K562 (cell line): Measurements from ENCODE around the gene FRMPD4. TPM values are rescaled to one million over a fixed set of nuclear protein-coding genes. Genes with fewer than 3 reads are reported as not detected.

Source experiments
- ATAC-seq: fragments of 200-7000 bp; cut with Tn5 transposase; 3 replicates; pipeline ENCODE4 v1.9.1; 2020; ENCODE audit warnings: moderate library complexity
- BruUV-seq: library from RNA; stranded (reverse); fragments of 400-500 nt; replicated peaks from 2 replicates; lab custom pipeline; 2021; lab: Mats Ljungman, UMichigan
- CTCF ChIA-PET: fragments of 300-600 bp; formaldehyde crosslinking; extraction: SDS; loops from one replicate; lab custom pipeline; 2021; ENCODE audit warnings: low intra/inter-chr PET ratio; lab: Yijun Ruan, JAX
- POLR2A ChIA-PET: fragments of 300-600, 350-650 bp; sonication (Branson Sonifier 250); formaldehyde crosslinking; extraction: SDS; loops from one replicate; lab custom pipeline; 2021; ENCODE audit warnings: antibody characterized with exemption, inconsistent platforms; lab: Yijun Ruan, JAX
- DNase-seq, 4 experiments: peaks; one replicate each; pipeline versions ENCODE4 v3.0.0 to v3.0.0-alpha.2; 2011 to 2018; ENCODE audit warnings: low spot score in 3 of 4, mixed read lengths in 3 of 4; ENCODE audit errors: extremely low read depth in 1 of 4
- FAIRE-seq: peaks from 2 replicates; lab custom pipeline; 2011; peaks lifted over from hg19 to GRCh38; lab: Jason Lieb, UNC
- H2AFZ ChIP-seq: 2 replicates; pipeline ENCODE4 v1.6.0; 2011; ENCODE audit warnings: low read depth, low read length, control low read depth, inconsistent platforms
- H3K27ac ChIP-seq: fragments of 200-600 bp; 3 replicates; pipeline ENCODE4 v1.8.0; 2011; ENCODE audit warnings: low read depth, mild to moderate bottlenecking, control low read depth, inconsistent platforms, low read length, moderate library complexity, mixed read lengths; ENCODE audit errors: extremely low read depth
- H3K27me3 ChIP-seq, 2 experiments: fragments of 300-600 bp in 1 of 2; 2 replicates in 1 of 2; 3 replicates in 1 of 2; pipeline versions ENCODE4 v1.6.0 to v1.8.0; 2011; ENCODE audit warnings: inconsistent platforms in 2 of 2, low read length in 2 of 2, mild to moderate bottlenecking in 1 of 2, mixed read lengths in 1 of 2, moderate library complexity in 1 of 2; ENCODE audit not compliant: control insufficient read depth in 2 of 2, insufficient read depth in 2 of 2
- H3K36me3 ChIP-seq: fragments of 300-600 bp; 3 replicates; pipeline ENCODE4 v1.8.0; 2011; ENCODE audit warnings: mild to moderate bottlenecking, low read length, inconsistent platforms; ENCODE audit not compliant: control insufficient read depth, insufficient read depth
- H3K4me1 ChIP-seq, 2 experiments: fragments of 200-600 bp in 1 of 2; replicated peaks in 1 of 2; 2 replicates in 1 of 2; 3 replicates in 1 of 2; pipeline versions ENCODE4 v1.5.1 to v1.8.0; 2011; ENCODE audit warnings: inconsistent platforms in 2 of 2, low read length in 2 of 2, mild to moderate bottlenecking in 1 of 2, mixed read lengths in 1 of 2, moderate library complexity in 1 of 2; ENCODE audit not compliant: control insufficient read depth in 2 of 2, insufficient read depth in 2 of 2
- H3K4me2 ChIP-seq: 2 replicates; pipeline ENCODE4 v1.6.1; 2011; ENCODE audit warnings: low read length, control low read depth, inconsistent platforms, mixed read lengths; ENCODE audit not compliant: insufficient read depth
- H3K4me3 ChIP-seq: fragments of 200-600 bp; sonication (generic), shearing (Covaris generic); 2 replicates; pipeline ENCODE4 v1.5.1; 2016; ENCODE audit warnings: control low read depth, inconsistent platforms
- H3K79me2 ChIP-seq: fragments of 200-600 bp; 3 replicates; pipeline ENCODE4 v1.8.0; 2011; ENCODE audit warnings: low read length, inconsistent platforms; ENCODE audit not compliant: control insufficient read depth, insufficient read depth
- H3K9ac ChIP-seq, 2 experiments: 2 replicates each; pipeline versions ENCODE4 v1.6.0 to v1.6.1; 2011; ENCODE audit warnings: low read depth in 2 of 2, low read length in 2 of 2, control low read depth in 1 of 2, inconsistent platforms in 1 of 2, mild to moderate bottlenecking in 1 of 2, mixed read lengths in 1 of 2; ENCODE audit not compliant: insufficient read depth in 1 of 2
- H3K9me1 ChIP-seq: one replicate; pipeline ENCODE4 v1.6.0; 2011; ENCODE audit warnings: inconsistent platforms, mild to moderate bottlenecking, low read length, moderate library complexity; ENCODE audit not compliant: control insufficient read depth, insufficient read depth
- H3K9me3 ChIP-seq: replicated peaks from 2 replicates; pipeline ENCODE4 v1.5.1; 2011; ENCODE audit warnings: low read depth, low read length, inconsistent platforms; ENCODE audit not compliant: control insufficient read depth, insufficient read depth
- H4K20me1 ChIP-seq: replicated peaks from 2 replicates; pipeline ENCODE4 v1.6.1; 2011; ENCODE audit warnings: low read length, inconsistent platforms, mixed read lengths; ENCODE audit not compliant: control insufficient read depth, insufficient read depth
- ATF3 ChIP-seq, 2 experiments: fragments of 450-650 bp in 1 of 2; sonication (generic) in 1 of 2; formaldehyde crosslinking in 1 of 2; IDR thresholded peaks in 1 of 2; conservative IDR thresholded peaks in 1 of 2; 2 replicates each; pipeline versions ENCODE4 v1.6.1 to v1.8.1; 2016 to 2023; ENCODE audit warnings: mild to moderate bottlenecking in 2 of 2, moderate library complexity in 2 of 2, inconsistent platforms in 1 of 2, missing genetic modification reagents in 1 of 2
- FOXK1 ChIP-seq: sonication (generic); formaldehyde crosslinking; IDR thresholded peaks from 2 replicates; pipeline ENCODE4 v1.8.0; 2022; ENCODE audit warnings: missing genetic modification reagents, mild to moderate bottlenecking, borderline replicate concordance
- NFATC3 ChIP-seq: fragments of 450-650 bp; IDR thresholded peaks from 2 replicates; pipeline ENCODE4 v1.6.1; 2017; ENCODE audit warnings: mild to moderate bottlenecking
- NR3C1 ChIP-seq: sonication (generic); formaldehyde crosslinking; IDR thresholded peaks from 2 replicates; pipeline ENCODE4 v1.8.1; 2022; ENCODE audit warnings: missing genetic modification reagents
- RBM39 ChIP-seq: fragments of 200-400 bp; formaldehyde crosslinking; optimal IDR thresholded peaks from 2 replicates; pipeline ENCODE3; 2018; ENCODE audit warnings: low read depth, low read length
- SRF ChIP-seq, 2 experiments: fragments of 250-450, 450-650 bp in 1 of 2; sonication (Bioruptor Pico) in 1 of 2; sonication (generic) in 1 of 2; formaldehyde crosslinking; IDR thresholded peaks; 2 replicates each; pipeline versions ENCODE4 v1.5.0 to v1.5.1; 2020 to 2022; ENCODE audit warnings: mild to moderate bottlenecking in 1 of 2, missing genetic modification reagents in 1 of 2
- ZFX ChIP-seq: sonication (generic); formaldehyde crosslinking; IDR thresholded peaks from 2 replicates; pipeline ENCODE4 v1.8.0; 2022; ENCODE audit warnings: mild to moderate bottlenecking, missing genetic modification reagents, moderate library complexity
- ZNF589 ChIP-seq: fragments of 200-800 bp; sonication (Bioruptor generic); IDR thresholded peaks from 2 replicates; pipeline ENCODE4 v1.6.1; 2016; ENCODE audit warnings: low read depth, missing genetic modification characterization, missing compliant biosample characterization
- WGBS: fragments of 100-300 bp; shearing (Covaris generic); methylation state at CpG from one replicate; pipeline ENCODE4 v1.1.6; 2016; ENCODE audit warnings: low coverage, mixed read lengths; ENCODE audit not compliant: insufficient coverage; ENCODE audit errors: missing lambda C conversion rate; 5-methylcytosine and 5-hydroxymethylcytosine counted together
- in situ Hi-C: fragments of 300-500 bp; cut with MboI; formaldehyde crosslinking; loops from 4 replicates; pipeline ENCODE4 v1.15.0; 2018; ENCODE audit warnings: inconsistent platforms, mixed read lengths
- intact Hi-C: fragments of 100-400 bp; cut with micrococcal nuclease; formaldehyde crosslinking; loops from 2 replicates; pipeline ENCODE4 v1.14.2; 2022
- polyA plus RNA-seq, 8 experiments: library from polyadenylated mRNA; depleted of rRNA in 4 of 8; stranded (reverse) in 5 of 8; unstranded in 3 of 8; fragments of >200 nt; fragmentation: Nextera tagmentation in 2 of 8; fragmentation: Illumina TruSeq in 1 of 8; extraction: Ambion mirVana in 2 of 8; extraction: Trizol in 1 of 8; gene quantifications; 2 replicates each; pipeline versions ENCODE4 v1.2.1 to v1.2.3, GENCODE V29; 2011 to 2014; ENCODE audit warnings: inconsistent platforms in 1 of 8, missing spikeins in 1 of 8
- total RNA-seq, 7 experiments: library from RNA; depleted of rRNA in 6 of 7; stranded (reverse); fragments of >200 nt in 6 of 7; fragmentation: Illumina TruSeq in 2 of 7; extraction: Trizol in 2 of 7; gene quantifications; 2 replicates each; pipeline versions ENCODE4 v1.2.1 to v1.2.3, GENCODE V29; 2011 to 2021; ENCODE audit warnings: low replicate concordance in 1 of 7

FRMPD4 gene
- total and polyA plus RNA-seq, 9 of the 15 experiments (the other 6 are each of a cell fraction or from before 2014, with no cell fraction given) = not detected

DNA sequence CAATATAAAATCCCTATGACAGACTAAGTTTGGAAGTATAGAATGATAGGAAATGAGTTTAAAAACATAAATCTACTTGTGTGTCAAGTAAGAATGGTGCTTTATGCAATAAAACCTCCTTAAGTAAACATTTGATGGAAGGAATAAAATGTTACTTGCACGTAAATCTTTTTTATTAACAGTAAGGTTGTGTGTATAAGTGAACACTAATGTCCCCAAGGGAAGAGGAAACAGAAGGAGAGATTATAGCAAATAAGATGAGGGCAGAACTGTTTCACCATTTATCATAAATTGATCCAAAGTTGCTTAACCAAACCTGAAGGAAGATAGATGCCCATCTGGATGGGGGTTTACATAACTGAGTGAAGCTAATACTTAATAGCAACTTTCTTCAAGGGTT is 86.8 kb downstream of the FRMPD4 start (continued):
- TF ChIP-seq ATF3 (IDR thresholded peaks at IDR 0.05) (no peak), ATF3 (CRISPR knock-in tag; conservative IDR thresholded peaks at IDR 0.05) (no peak), ZNF589 (CRISPR knock-in tag) (no peak), SRF (CRISPR knock-in tag; IDR thresholded peaks at IDR 0.05) (no peak), FOXK1 (CRISPR knock-in tag) (no peak), RBM39 (no peak), NR3C1 (CRISPR knock-in tag) (no peak), NFATC3 (no peak)

DNA sequence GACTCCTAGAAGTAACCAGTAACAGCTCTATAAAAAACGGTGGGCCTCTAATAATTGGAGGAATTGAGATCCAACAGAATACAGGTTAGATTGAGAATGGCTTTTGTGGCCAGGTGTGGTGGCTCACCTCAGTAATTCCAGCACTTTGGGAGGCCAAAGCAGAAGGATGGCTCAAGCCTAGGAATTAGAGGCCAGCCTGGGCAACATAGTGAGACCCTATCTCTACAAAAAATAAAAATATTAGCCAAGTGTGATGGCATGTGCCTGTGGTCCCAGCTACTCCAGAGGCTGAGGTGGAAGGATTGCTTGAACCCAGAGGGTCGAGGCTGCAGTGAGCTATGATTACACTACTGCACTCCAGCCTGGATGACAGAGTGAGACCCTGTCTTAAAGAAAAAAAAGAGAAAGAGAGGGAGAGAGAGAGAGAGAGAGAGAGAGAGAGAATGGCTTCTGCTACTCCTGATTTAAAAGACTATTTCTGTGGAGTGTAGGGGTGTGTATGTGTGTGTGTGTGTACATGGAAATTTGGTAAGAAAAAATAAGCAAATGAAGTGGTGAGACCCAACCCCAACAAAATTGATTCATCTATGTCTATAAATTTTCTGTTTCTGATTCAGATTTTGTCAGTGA is 89.3 kb downstream of the FRMPD4 start:
- in situ Hi-C loops = no loop called here
- no peak overlapping the region for H3K4me2 ChIP-seq
- no peaks in the 10 kb centered on the region for H3K9me1 ChIP-seq
- 0% methylated on average over 2 of the region's 2 CpGs for WGBS
- H3K9me3 ChIP-seq = no peaks in the 10 kb centered on the region
- H2AFZ ChIP-seq = no peak overlapping the region
- intact Hi-C loops = no loop called here
- H3K4me1 ChIP-seq = no peaks in the 10 kb centered on the region
- FAIRE-seq (no peak), ATAC-seq (no peak), DNase-seq (no peak)
- H3K79me2 ChIP-seq = no peaks in the 10 kb centered on the region
- no peak for TF ChIP-seq ZFX (CRISPR knock-in tag)
- POLR2A ChIA-PET = no interaction called here
- no peaks in the 10 kb centered on the region for H3K27me3 ChIP-seq
- H3K9ac ChIP-seq = no peak overlapping the region
- H3K27ac ChIP-seq = no peak overlapping the region
- H4K20me1 ChIP-seq = no peaks in the 10 kb centered on the region
- CTCF ChIA-PET = no interaction called here
- no peak overlapping the region for H3K4me3 ChIP-seq
- BruUV-seq = no TSS peak
- no peaks in the 10 kb centered on the region for H3K36me3 ChIP-seq
